ENCODE measurements around the gene ELP4.

The ELP4 gene

GRCh38 chr11:31500560-31500959, 9.0 kb upstream of the ELP4 start:
- no peak for TF ChIP-seq CTCF (conservative IDR thresholded peaks at IDR 0.05; ENCODE audit: control insufficient read depth, insufficient read depth, low read depth, low read length)
- DNase-seq (ENCODE audit: low read depth), result peak; percentile 42
- H3K4me3 ChIP-seq (ENCODE audit: control insufficient read depth, low read depth, low read length), result no peak overlapping the region

- DNase-seq (ENCODE audit: low read depth), result no peak
- H3K4me3 ChIP-seq (ENCODE audit: control insufficient read depth, low read depth, low read length), result peak overlapping the region; percentile 91
- no peak for TF ChIP-seq CTCF (conservative IDR thresholded peaks at IDR 0.05; ENCODE audit: control insufficient read depth, insufficient read depth, low read depth, low read length)
Measured at GRCh38 chr11:31509051-31509428, 527 bp upstream of the ELP4 start.

- TF ChIP-seq CTCF (conservative IDR thresholded peaks at IDR 0.05; ENCODE audit: control insufficient read depth, insufficient read depth, low read depth, low read length), result no peak
- DNase-seq (ENCODE audit: low read depth), result no peak
- H3K4me3 ChIP-seq (ENCODE audit: control insufficient read depth, low read depth, low read length), result no peak overlapping the region
Measured at GRCh38 chr11:31512117-31512516, 2.5 kb downstream of the ELP4 start.

GRCh38 chr11:31521497-31522150, 12.1 kb downstream of the ELP4 start:
- no peak overlapping the region for H3K4me3 ChIP-seq (ENCODE audit: control insufficient read depth, low read depth, low read length)
- TF ChIP-seq CTCF (conservative IDR thresholded peaks at IDR 0.05; ENCODE audit: control insufficient read depth, insufficient read depth, low read depth, low read length), result no peak
- DNase-seq (ENCODE audit: low read depth), result no peak

GRCh38 chr11:31529189-31529588, 19.6 kb downstream of the ELP4 start:
- no peak for TF ChIP-seq CTCF (conservative IDR thresholded peaks at IDR 0.05; ENCODE audit: control insufficient read depth, insufficient read depth, low read depth, low read length)
- H3K4me3 ChIP-seq (ENCODE audit: control insufficient read depth, low read depth, low read length), result no peak overlapping the region
- no peak for DNase-seq (ENCODE audit: low read depth)

GRCh38 chr11:31529701-31530100, 20.1 kb downstream of the ELP4 start:
- no peak overlapping the region for H3K4me3 ChIP-seq (ENCODE audit: control insufficient read depth, low read depth, low read length)
- no peak for DNase-seq (ENCODE audit: low read depth)
- TF ChIP-seq CTCF (conservative IDR thresholded peaks at IDR 0.05; ENCODE audit: control insufficient read depth, insufficient read depth, low read depth, low read length), result no peak

- H3K4me3 ChIP-seq (ENCODE audit: control insufficient read depth, low read depth, low read length), result no peak overlapping the region
- TF ChIP-seq CTCF (conservative IDR thresholded peaks at IDR 0.05; ENCODE audit: control insufficient read depth, insufficient read depth, low read depth, low read length), result no peak
- DNase-seq (ENCODE audit: low read depth), result no peak
Measured at GRCh38 chr11:31531293-31531692, 21.7 kb downstream of the ELP4 start.
